HFF-Myc (cell line): ENCODE results near the gene FOXE1.
A peak's percentile ranks its signal among the peaks of the same experiment; 100 is the strongest.

Source experiments
- DNase-seq: peaks from one replicate; pipeline ENCODE4 v3.0.0-alpha.2; 2011; ENCODE audit warnings: low read depth; ENCODE audit errors: extremely low read depth
- H3K4me3 ChIP-seq: replicated peaks from 2 replicates; pipeline ENCODE4 v1.5.1; 2011; ENCODE audit warnings: low read depth, mild to moderate bottlenecking, control low read depth, low read length
- CTCF ChIP-seq: IDR thresholded peaks from 2 replicates; pipeline ENCODE4 v1.5.1; 2012; ENCODE audit warnings: mild to moderate bottlenecking, low read depth, low read length, control low read depth; ENCODE audit errors: missing control alignments

The FOXE1 gene

GRCh38 chr9:97873425-97873824 lies 20.4 kb downstream of the FOXE1 start:
- H3K4me3 ChIP-seq, result no peak overlapping the region
- TF ChIP-seq CTCF, result no peak
- no peak for DNase-seq

- no peak for TF ChIP-seq CTCF
- DNase-seq, result no peak
These were observed 20.9 kb downstream of the FOXE1 start for GRCh38 chr9:97873882-97874281.

GRCh38 chr9:97874624-97875023 lies 21.6 kb downstream of the FOXE1 start:
- no peak for DNase-seq
- no peak overlapping the region for H3K4me3 ChIP-seq
- TF ChIP-seq CTCF, result no peak

More at GRCh38 chr9:97873882-97874281, 20.9 kb downstream of the FOXE1 start:
- no peak overlapping the region for H3K4me3 ChIP-seq

- H3K4me3 ChIP-seq, result no peak overlapping the region
- no peak for TF ChIP-seq CTCF
- no peak for DNase-seq
These were observed 22.1 kb downstream of the FOXE1 start for GRCh38 chr9:97875111-97875510.

GRCh38 chr9:97876061-97876460 lies 23.0 kb downstream of the FOXE1 start:
- H3K4me3 ChIP-seq, result no peak overlapping the region
- DNase-seq, result no peak
- TF ChIP-seq CTCF, result no peak

GRCh38 chr9:97880336-97880735 lies 27.3 kb downstream of the FOXE1 start:
- no peak overlapping the region for H3K4me3 ChIP-seq
- no peak for DNase-seq
- no peak for TF ChIP-seq CTCF

GRCh38 chr9:97889941-97890887 lies 37.2 kb downstream of the FOXE1 start:
- peak; percentile 86 for TF ChIP-seq CTCF
- DNase-seq, result no peak
- no peak overlapping the region for H3K4me3 ChIP-seq
